ENCODE data around the gene TP53AIP1.

The TP53AIP1 gene

DNA sequence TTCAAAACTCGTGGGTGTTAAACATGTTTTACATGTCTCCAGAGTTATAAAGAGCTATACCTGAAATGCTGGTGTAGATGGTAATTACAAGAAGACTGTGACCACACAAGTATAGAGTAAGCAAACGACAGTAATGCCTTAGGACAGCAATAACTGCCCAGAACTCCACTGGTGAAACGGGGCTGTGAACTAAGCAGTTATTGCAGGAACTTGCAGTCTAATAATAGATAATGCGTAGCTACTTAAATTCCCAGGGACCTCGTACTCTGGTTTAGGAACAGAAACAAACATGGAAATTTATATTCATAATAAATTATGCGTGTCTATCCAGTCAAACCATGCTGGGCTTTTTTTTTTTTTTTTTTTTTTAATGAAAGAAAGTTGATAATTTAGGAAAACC, 24.9 kb upstream of the TP53AIP1 start:
- TF ChIP-seq, protein P1, sequence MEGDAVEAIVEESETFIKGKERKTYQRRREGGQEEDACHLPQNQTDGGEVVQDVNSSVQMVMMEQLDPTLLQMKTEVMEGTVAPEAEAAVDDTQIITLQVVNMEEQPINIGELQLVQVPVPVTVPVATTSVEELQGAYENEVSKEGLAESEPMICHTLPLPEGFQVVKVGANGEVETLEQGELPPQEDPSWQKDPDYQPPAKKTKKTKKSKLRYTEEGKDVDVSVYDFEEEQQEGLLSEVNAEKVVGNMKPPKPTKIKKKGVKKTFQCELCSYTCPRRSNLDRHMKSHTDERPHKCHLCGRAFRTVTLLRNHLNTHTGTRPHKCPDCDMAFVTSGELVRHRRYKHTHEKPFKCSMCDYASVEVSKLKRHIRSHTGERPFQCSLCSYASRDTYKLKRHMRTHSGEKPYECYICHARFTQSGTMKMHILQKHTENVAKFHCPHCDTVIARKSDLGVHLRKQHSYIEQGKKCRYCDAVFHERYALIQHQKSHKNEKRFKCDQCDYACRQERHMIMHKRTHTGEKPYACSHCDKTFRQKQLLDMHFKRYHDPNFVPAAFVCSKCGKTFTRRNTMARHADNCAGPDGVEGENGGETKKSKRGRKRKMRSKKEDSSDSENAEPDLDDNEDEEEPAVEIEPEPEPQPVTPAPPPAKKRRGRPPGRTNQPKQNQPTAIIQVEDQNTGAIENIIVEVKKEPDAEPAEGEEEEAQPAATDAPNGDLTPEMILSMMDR (IDR thresholded peaks at IDR 0.05) = no peak

DNA sequence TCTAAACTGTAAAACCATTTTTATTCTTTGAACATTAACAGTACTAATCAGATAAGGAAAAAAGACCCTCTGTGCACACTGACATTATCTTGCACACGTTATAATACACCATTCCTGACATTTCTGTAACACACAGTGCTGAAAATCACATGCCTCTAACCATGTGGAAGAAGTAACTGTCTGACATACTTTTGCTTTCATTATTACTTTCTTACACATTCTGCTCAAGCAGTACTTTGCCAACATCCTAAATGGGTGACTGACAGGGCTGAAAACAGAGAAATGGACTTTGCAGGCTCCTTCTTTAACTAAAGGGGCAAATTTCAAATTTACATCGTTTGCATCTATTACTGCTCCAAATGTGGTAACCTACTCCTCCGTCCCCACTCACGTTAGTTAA, 22.8 kb upstream of the TP53AIP1 start:
- TF ChIP-seq, protein P1 (IDR thresholded peaks at IDR 0.05) = no peak

DNA sequence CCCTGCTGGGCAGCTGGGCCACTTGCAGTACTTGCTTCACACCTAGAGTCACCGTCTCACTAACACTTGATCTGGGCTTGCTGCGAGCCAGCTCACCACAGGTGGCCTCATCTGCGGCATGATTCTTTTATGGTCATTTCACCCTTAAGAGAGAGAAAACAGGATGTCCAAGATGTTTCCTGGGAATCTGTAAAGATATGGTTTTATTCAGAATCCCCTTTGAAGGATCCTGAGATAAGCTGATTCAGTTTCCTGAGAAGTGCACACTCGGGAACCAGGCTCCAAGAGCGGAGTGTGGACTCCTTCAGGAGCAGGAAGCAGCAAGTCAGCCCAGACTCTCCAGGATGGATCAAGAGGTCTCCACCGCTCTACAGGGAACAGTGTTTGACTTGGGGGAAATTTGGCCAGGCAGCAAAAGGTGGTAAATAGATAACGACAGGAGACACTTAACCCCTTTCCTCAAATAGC, 21.8 kb upstream of the TP53AIP1 start:
- TF ChIP-seq, protein P1 (IDR thresholded peaks at IDR 0.05) = no peak

DNA sequence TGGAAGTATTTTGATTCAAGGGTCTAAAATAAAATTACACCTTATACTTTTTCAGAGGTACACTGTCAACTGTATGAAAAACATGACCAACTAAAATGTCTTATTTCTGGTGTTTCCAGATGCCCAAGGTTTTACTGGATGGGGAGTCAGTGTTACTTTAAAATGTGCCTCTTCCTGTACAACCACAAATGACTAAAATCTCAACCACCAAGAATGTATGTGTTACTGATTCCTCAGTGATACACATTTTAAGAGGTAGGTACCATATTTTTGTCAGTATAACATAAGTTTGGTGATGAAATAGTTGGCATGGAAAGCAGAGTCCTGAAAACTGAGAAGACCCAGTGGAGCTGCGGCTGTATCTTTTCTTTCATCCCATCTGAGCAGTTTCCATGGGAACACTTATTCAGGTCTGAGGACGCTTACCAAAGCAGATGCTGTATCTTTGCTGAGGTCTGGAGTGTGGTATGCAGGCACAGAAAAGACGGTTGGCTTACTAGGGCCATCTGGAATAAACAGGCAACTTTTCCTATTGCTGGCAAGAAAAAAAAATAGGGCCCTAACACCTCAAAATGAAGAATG, 21.2 kb upstream of the TP53AIP1 start:
- TF ChIP-seq, protein P1 (IDR thresholded peaks at IDR 0.05) = no peak

DNA sequence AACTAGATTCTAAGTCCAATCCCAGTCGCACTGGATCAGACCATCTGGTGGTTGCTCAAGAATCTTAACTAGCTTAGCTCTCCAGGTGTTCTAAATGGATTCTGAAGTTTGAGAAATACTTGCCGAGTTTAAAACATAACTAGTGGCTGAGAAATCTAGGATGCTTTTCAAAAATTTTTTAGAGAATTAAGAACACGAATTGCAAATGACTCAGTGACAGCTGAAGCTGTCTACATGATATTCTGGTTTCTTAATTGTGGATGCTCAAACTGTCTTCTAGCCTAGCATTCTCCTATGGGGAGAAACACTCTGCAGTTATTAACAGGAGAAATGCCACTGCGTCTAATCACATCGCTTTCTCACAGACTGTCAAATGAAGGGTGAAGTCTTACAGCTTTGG, 20.2 kb upstream of the TP53AIP1 start:
- TF ChIP-seq, protein P1 (IDR thresholded peaks at IDR 0.05) = no peak

DNA sequence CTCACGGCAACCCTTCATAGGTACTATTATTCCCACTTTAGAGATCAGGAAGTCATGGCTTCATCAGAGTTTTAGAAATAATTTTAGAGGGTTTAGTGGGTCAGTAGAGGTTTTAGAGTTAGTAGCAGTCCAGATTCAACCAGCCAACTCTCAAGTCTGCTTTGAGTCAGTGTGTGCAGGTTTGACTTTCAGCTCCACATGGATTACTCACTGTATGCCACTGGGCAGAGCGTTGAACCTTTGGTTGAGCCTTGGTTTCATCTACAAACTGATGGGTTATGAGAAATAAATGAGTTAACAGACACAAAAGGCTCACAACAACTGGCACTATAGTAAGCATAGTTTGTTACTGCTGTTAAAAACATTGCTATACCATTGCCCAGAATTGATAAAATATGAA, 19.0 kb upstream of the TP53AIP1 start:
- TF ChIP-seq, protein P1 (IDR thresholded peaks at IDR 0.05) = no peak

DNA sequence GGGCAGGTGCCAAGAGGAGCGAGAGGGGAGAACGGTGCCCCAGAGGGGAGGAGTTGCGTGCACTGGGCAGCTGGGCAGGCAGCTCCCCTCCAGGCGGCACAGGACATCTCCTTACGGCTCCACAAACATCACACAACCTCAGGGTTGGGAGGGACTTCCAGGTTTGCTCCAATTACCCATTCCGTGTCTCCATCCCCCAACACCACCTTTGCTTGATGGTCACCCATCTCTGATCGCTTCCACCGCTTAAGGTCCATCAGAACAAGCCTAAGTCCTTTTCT, 14.5 kb upstream of the TP53AIP1 start:
- TF ChIP-seq, protein P1 (IDR thresholded peaks at IDR 0.05) = no peak
